Measurements from ENCODE around the gene KCNH2. TPM values are rescaled to one million over a fixed set of nuclear protein-coding genes. Genes with fewer than 3 reads are reported as not detected.

Gene KCNH2
- total and polyA plus RNA-seq, 10 of the 15 experiments (the other 5 are each of a cell fraction or from before 2014, with no cell fraction given), result 0.04 to 0.24 (median 0.17) TPM; not detected in 6

GRCh38 chr7:150942591-150943452 is 35.3 kb downstream of the KCNH2 start:
- Histone ChIP-seq H2AFZ (ENCODE audit: control insufficient read depth, low read depth, low read length) (no peak overlapping the region), H3K79me2 (ENCODE audit: control insufficient read depth, insufficient read depth, low read length) (no peaks in the 10 kb centered on the region), H3K4me3 (no peak overlapping the region), H3K9ac (ENCODE audit: control insufficient read depth, insufficient read depth, low read length) (no peak overlapping the region), H3K27ac (ENCODE audit: control insufficient read depth, insufficient read depth) (no peak overlapping the region), H3K4me1 (ENCODE audit: control insufficient read depth, insufficient read depth, low read length) (no peaks in the 10 kb centered on the region), H3K4me2 (ENCODE audit: control insufficient read depth, insufficient read depth) (no peak overlapping the region), H3K27me3 (replicated peaks in 1 of 2; ENCODE audit: control insufficient read depth in 2 of 2, insufficient read depth in 2 of 2, low read length in 1 of 2) (peaks cover 0 to 2% of the 10 kb centered on the region in 2 experiments; a peak in 1 of 4 replicates), H4K20me1 (ENCODE audit: control insufficient read depth, insufficient read depth) (no peaks in the 10 kb centered on the region), H3K9me3 (replicated peaks; ENCODE audit: control insufficient read depth, insufficient read depth, low read length) (no peaks in the 10 kb centered on the region), H3K36me3 (ENCODE audit: control insufficient read depth in 2 of 2, insufficient read depth in 2 of 2, low read length in 1 of 2) (no peaks in the 10 kb centered on the region)
- ChIA-PET POLR2A (no interaction called here), SMC1A (ENCODE audit: uncharacterized antibody, unreplicated experiment) (no interaction called here), CTCF (no interaction called here), RAD21 (ENCODE audit: unreplicated experiment) (no interaction called here)
- 29% methylated on average over 13 of the region's 13 CpGs for WGBS (ENCODE audit: insufficient coverage, insufficient replicate concordance, low lambda C conversion rate, missing lambda C conversion rate)
- in situ Hi-C loops (cut with MboI), result no loop called here
- TF ChIP-seq NFYB (IDR thresholded peaks at IDR 0.05; ENCODE audit: insufficient read depth, low read depth, low read length) (no peak), BHLHE40 (IDR thresholded peaks at IDR 0.05; ENCODE audit: borderline replicate concordance in 1 of 2, low read depth in 2 of 2, low read length in 1 of 2) (no peak), USF2 (IDR thresholded peaks at IDR 0.05; ENCODE audit: borderline replicate concordance, low read depth, low read length) (no peak), STAT3 (IDR thresholded peaks at IDR 0.05; ENCODE audit: low read depth, low read length) (no peak), MXI1 (IDR thresholded peaks at IDR 0.05; ENCODE audit: low read depth, low read length) (no peak), SPI1 (IDR thresholded peaks at IDR 0.05; ENCODE audit: borderline replicate concordance, insufficient read depth, low read depth, low read length) (no peak), NFYA (IDR thresholded peaks at IDR 0.05; ENCODE audit: borderline replicate concordance, low read depth, low read length) (no peak), CBX3 (IDR thresholded peaks at IDR 0.05; ENCODE audit: borderline replicate concordance, low read depth) (no peak), MEF2B (IDR thresholded peaks at IDR 0.05; ENCODE audit: partially characterized antibody, poor library complexity, severe bottlenecking) (no peak), GABPA (IDR thresholded peaks at IDR 0.05; ENCODE audit: low read depth) (no peak), IKZF2 (IDR thresholded peaks at IDR 0.05) (no peak), ESRRA (IDR thresholded peaks at IDR 0.05; ENCODE audit: low read length) (no peak), USF1 (IDR thresholded peaks at IDR 0.05; ENCODE audit: borderline replicate concordance, extremely low read length, insufficient read depth, low read depth, low read length) (no peak), RAD21 (IDR thresholded peaks at IDR 0.05; ENCODE audit: insufficient read depth, low read depth, low read length) (no peak)
- intact Hi-C loops (cut with micrococcal nuclease; ENCODE audit: unreplicated experiment), result no loop called here
- FAIRE-seq (no peak), DNase-seq (ENCODE audit: low read depth, low spot score) (no peak), ATAC-seq (no peak)
- no TSS peak for BruUV-seq (replicated peaks)
